OCI-LY1 (cell line): ENCODE measurements around the gene ASRGL1.

ENCODE experiments used
- EZH2 ChIP-seq: fragments of 200-600 bp; sonication (generic), shearing (Covaris generic); IDR thresholded peaks from 2 replicates; pipeline ENCODE4 v1.8.0; 2017; ENCODE audit warnings: borderline replicate concordance, mixed run types, mild to moderate bottlenecking, antibody characterized with exemption, low read length, moderate library complexity, mixed read lengths
- TF ChIP-seq, protein P1 (sequence below): fragments of 200-600 bp; sonication (generic), shearing (Covaris generic); IDR thresholded peaks from 2 replicates; pipeline ENCODE4 v1.5.1; 2017; ENCODE audit warnings: mild to moderate bottlenecking, antibody characterized with exemption, low read length, moderate library complexity, mixed read lengths

DNA sequence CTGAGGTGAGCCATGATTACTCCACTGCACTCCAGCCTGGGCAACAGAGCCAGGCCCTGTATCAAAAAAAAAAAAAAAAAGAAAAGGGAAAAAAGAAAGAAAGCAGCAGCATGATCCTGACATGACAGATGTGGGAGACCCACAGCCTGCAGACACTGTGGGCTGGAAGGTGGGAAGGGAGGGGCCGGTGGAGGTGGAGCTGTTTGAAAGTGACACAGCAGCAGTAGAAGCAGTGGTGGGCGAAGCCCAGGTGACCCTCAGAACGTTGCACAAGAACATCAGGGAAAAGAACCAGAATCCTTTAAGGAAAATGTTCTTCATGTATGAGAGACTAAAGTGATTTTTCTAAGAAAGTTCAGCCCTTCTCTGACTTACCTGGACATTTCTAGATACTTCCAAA, 55.3 kb downstream of the ASRGL1 start:
- TF ChIP-seq, protein P1, sequence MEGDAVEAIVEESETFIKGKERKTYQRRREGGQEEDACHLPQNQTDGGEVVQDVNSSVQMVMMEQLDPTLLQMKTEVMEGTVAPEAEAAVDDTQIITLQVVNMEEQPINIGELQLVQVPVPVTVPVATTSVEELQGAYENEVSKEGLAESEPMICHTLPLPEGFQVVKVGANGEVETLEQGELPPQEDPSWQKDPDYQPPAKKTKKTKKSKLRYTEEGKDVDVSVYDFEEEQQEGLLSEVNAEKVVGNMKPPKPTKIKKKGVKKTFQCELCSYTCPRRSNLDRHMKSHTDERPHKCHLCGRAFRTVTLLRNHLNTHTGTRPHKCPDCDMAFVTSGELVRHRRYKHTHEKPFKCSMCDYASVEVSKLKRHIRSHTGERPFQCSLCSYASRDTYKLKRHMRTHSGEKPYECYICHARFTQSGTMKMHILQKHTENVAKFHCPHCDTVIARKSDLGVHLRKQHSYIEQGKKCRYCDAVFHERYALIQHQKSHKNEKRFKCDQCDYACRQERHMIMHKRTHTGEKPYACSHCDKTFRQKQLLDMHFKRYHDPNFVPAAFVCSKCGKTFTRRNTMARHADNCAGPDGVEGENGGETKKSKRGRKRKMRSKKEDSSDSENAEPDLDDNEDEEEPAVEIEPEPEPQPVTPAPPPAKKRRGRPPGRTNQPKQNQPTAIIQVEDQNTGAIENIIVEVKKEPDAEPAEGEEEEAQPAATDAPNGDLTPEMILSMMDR: no peak
- TF ChIP-seq EZH2: no peak
